ENCODE data around the gene IL4I1.

The IL4I1 gene

DNA sequence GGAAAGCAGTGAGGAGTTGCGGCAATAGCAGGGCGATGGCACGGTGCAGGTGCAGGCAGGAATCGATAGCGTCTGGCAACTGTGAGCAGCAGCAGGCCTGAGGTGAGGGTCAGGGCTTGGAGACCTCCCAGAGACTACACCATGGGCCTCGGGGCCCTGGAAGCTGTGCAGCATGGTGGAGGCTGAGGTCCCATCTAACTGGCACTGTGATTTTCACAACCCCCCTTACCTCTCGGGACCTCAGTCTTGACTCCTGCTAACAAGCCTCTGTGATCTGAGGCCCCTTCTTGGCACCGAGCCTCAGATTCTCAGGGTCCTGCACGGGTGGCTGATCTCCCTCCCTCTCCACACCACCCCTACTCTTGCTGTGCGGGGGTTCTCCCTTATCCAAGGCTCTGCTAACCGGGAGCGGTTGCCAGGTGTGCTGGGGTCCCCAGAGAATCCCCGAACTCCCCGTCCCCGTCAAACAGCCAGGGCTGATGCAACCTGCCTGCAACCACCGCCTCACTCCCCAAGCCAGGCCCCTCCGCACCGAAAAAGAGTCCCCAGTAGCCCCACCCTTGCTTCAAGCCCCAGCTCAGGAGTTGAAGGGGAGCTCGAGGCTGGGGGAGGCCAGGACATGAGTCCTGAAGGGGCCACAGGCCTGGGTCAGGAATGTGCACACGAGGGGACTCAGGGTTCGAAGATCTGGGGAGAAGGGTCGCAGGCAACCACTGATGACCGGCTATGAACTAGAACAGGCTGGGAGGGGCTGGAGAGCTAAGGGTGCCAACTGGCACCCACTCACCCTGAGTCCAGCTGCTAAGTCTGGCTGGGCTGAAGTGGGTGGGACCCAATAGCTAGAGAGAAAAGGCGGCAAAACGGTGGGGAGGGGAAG is 27.6 kb upstream of the IL4I1 start:
- Histone ChIP-seq H3K9ac (no peak overlapping the region), H3K4me2 (ENCODE audit: low read length) (no peak overlapping the region), H3K9me3 (ENCODE audit: control insufficient read depth, low read length) (no peaks in the 10 kb centered on the region), H3K27ac (no peak overlapping the region), H3K4me1 (no peaks in the 10 kb centered on the region), H3K27me3 (ENCODE audit: control insufficient read depth, insufficient read depth, low read length) (no peaks in the 10 kb centered on the region), H3K36me3 (ENCODE audit: control insufficient read depth, insufficient read depth, low read length) (no peaks in the 10 kb centered on the region), H2AFZ (no peak overlapping the region), H3K79me2 (peaks cover 58% of the 10 kb centered on the region), H3K4me3 (ENCODE audit: low read depth, low read length) (no peak overlapping the region)
- TF ChIP-seq, protein P1, sequence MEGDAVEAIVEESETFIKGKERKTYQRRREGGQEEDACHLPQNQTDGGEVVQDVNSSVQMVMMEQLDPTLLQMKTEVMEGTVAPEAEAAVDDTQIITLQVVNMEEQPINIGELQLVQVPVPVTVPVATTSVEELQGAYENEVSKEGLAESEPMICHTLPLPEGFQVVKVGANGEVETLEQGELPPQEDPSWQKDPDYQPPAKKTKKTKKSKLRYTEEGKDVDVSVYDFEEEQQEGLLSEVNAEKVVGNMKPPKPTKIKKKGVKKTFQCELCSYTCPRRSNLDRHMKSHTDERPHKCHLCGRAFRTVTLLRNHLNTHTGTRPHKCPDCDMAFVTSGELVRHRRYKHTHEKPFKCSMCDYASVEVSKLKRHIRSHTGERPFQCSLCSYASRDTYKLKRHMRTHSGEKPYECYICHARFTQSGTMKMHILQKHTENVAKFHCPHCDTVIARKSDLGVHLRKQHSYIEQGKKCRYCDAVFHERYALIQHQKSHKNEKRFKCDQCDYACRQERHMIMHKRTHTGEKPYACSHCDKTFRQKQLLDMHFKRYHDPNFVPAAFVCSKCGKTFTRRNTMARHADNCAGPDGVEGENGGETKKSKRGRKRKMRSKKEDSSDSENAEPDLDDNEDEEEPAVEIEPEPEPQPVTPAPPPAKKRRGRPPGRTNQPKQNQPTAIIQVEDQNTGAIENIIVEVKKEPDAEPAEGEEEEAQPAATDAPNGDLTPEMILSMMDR (IDR thresholded peaks at IDR 0.05), result no peak

DNA sequence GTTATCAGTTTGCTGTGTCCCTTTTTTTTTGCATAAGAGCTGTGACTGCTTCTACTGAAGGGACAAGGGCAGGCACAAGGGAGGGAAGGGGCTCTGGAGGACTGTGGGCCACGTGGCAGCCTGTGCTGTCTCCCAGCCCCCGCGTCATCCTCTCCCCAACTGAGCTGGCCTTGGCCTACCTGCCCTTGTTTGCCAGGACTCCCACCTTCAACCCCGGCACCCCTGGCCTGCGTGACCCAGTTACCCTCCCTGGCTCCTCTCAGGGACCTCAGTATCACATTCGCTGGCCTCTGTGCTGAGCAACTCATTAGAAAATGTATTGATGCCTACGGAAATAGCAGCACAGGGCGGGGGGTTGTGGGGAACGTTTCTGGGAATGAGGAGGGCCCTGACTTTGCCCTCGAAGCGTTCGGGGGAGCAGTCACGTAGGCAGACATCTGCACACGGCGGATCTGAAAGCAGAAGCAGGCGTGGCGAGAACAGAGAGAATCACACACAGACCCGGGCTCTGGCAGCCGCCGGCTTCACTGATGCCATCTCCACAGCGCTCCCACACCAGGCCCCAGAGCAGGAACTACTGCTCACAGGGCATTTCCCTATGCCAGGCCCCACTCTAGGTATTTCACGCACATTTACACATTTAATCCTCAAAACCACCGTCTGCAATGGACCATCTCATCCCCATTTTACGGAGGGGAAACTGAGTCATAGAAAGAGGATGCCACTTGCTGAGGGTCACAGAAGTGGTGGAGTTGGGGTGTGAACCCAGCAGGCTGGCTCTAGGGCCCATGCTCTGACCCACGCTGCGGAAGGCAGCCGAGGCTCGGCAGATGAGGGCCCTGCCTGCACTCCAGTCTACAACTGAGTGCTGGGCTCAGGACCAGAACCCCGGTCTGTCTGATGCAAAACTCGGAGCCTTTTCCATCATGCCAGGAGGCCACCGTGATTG is 26.6 kb upstream of the IL4I1 start:
- TF ChIP-seq, protein P1 (IDR thresholded peaks at IDR 0.05), result no peak
- H3K36me3 ChIP-seq (ENCODE audit: control insufficient read depth, insufficient read depth, low read length), result no peaks in the 10 kb centered on the region

DNA sequence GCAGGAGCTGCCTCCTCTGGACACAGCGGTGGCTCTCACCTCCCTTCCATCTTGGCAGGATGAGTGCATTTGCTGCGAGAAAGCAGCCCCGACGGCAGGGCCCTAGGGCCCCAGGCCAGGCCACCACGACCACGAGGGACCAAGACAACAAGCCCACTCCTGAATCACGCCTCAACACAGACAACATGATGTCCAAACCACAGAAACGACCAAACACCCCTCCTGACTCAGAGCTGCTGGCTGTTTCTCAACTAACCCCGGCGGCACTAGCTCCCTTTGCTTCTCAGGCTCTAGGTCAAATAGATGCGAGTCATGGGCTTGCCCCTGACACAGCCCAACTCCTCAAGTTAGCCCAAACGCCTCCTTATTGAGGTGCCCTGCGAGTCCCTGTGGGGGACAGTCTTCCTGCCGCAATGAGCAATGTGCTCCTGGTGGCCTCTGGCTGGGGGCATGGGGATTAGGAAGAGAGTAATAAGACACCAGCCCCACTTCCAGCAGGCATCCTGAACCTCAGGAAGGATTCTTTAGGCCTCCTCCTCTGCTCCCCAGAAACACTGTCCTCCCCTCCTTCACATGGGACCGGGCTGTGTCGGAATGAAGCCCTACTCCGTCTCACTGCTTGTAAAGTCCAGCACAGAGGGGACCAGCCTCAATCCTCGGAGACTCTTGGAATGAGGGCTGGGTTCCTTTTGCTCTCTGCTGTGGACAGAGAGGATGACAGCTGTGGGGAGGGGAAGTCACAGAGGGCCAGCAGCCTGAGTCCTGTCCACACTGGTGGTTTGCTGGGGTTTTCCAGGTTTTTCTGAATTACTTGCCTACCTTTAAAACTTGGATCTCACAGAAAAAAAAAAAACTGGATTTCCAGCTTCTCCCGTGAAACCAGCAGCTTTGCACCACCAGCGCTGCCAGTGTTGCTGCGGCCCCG is 25.4 kb upstream of the IL4I1 start:
- no peak overlapping the region for H3K4me2 ChIP-seq (ENCODE audit: low read length)
- H3K4me3 ChIP-seq (ENCODE audit: low read depth, low read length), result no peak overlapping the region
- no peak overlapping the region for H3K27ac ChIP-seq
- H3K9me3 ChIP-seq (ENCODE audit: control insufficient read depth, low read length), result no peaks in the 10 kb centered on the region
- H3K9ac ChIP-seq, result no peak overlapping the region
- H3K27me3 ChIP-seq (ENCODE audit: control insufficient read depth, insufficient read depth, low read length), result no peaks in the 10 kb centered on the region
- no peaks in the 10 kb centered on the region for H3K4me1 ChIP-seq
- TF ChIP-seq, protein P1 (IDR thresholded peaks at IDR 0.05), result no peak
- H2AFZ ChIP-seq, result no peak overlapping the region
- peaks cover 46% of the 10 kb centered on the region for H3K79me2 ChIP-seq
- H3K36me3 ChIP-seq (ENCODE audit: control insufficient read depth, insufficient read depth, low read length), result no peaks in the 10 kb centered on the region

More for the DNA sequence above, 26.6 kb upstream of the IL4I1 start:
- peaks cover 56% of the 10 kb centered on the region for H3K79me2 ChIP-seq
- no peak overlapping the region for H3K27ac ChIP-seq
- no peak overlapping the region for H3K9ac ChIP-seq
- H2AFZ ChIP-seq, result no peak overlapping the region
- H3K4me2 ChIP-seq (ENCODE audit: low read length), result no peak overlapping the region
- no peaks in the 10 kb centered on the region for H3K4me1 ChIP-seq
- H3K4me3 ChIP-seq (ENCODE audit: low read depth, low read length), result no peak overlapping the region
- H3K27me3 ChIP-seq (ENCODE audit: control insufficient read depth, insufficient read depth, low read length), result no peaks in the 10 kb centered on the region
- H3K9me3 ChIP-seq (ENCODE audit: control insufficient read depth, low read length), result no peaks in the 10 kb centered on the region

DNA sequence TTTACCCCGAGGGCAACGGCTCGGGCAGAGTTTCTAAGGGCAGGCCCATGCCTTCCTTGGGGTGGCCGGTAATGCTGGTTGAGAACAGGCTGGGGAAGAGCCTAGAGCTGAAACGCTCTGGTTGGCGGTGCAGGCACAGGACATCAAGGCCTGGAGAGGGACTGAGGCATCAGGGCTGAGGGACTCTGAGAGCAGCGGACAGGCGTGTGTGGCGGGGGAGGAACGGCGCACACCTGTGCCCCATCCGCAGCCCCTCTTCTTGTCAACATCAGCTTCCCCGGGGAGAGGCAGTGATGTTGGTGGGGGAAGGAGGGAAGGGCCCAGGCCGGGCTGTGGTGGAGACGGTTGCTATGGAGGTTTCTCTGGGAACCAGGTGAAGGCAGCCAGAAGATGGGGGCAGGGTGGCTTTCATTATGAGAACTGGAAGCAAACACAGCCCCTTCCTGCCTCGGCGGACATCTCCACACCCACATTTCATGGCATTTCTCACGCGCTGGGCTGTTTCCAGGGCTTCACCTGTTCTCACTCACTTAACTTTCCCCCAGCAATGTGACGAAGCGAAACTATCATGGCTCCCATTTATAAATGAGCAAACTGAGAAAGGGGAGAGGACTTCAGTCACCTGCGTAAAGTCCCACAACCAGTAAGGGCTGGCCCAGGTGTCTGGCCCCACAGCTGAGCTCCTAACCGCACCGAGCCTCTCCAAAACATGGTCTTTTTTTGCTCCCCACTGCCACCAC is 24.1 kb upstream of the IL4I1 start:
- no peak overlapping the region for H3K9ac ChIP-seq
- H3K9me3 ChIP-seq (ENCODE audit: control insufficient read depth, low read length), result no peaks in the 10 kb centered on the region
- H3K79me2 ChIP-seq, result peaks cover 42% of the 10 kb centered on the region
- H3K4me2 ChIP-seq (ENCODE audit: low read length), result no peak overlapping the region
- H3K27me3 ChIP-seq (ENCODE audit: control insufficient read depth, insufficient read depth, low read length), result no peaks in the 10 kb centered on the region
- TF ChIP-seq, protein P1 (IDR thresholded peaks at IDR 0.05), result no peak
- H3K27ac ChIP-seq, result no peak overlapping the region
- H3K4me1 ChIP-seq, result no peaks in the 10 kb centered on the region
- H2AFZ ChIP-seq, result no peak overlapping the region
- no peaks in the 10 kb centered on the region for H3K36me3 ChIP-seq (ENCODE audit: control insufficient read depth, insufficient read depth, low read length)
- H3K4me3 ChIP-seq (ENCODE audit: low read depth, low read length), result no peak overlapping the region
